ENCODE measurements around the gene IL4I1.
A peak's percentile ranks its signal among the peaks of the same experiment; 100 is the strongest.
"Not testable (repeated sequence)": the region's sequence is repeated elsewhere in the genome, so short reads cannot be mapped to it uniquely, and the experiment has no call there.

IL4I1 gene, protein sequence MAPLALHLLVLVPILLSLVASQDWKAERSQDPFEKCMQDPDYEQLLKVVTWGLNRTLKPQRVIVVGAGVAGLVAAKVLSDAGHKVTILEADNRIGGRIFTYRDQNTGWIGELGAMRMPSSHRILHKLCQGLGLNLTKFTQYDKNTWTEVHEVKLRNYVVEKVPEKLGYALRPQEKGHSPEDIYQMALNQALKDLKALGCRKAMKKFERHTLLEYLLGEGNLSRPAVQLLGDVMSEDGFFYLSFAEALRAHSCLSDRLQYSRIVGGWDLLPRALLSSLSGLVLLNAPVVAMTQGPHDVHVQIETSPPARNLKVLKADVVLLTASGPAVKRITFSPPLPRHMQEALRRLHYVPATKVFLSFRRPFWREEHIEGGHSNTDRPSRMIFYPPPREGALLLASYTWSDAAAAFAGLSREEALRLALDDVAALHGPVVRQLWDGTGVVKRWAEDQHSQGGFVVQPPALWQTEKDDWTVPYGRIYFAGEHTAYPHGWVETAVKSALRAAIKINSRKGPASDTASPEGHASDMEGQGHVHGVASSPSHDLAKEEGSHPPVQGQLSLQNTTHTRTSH

DNA sequence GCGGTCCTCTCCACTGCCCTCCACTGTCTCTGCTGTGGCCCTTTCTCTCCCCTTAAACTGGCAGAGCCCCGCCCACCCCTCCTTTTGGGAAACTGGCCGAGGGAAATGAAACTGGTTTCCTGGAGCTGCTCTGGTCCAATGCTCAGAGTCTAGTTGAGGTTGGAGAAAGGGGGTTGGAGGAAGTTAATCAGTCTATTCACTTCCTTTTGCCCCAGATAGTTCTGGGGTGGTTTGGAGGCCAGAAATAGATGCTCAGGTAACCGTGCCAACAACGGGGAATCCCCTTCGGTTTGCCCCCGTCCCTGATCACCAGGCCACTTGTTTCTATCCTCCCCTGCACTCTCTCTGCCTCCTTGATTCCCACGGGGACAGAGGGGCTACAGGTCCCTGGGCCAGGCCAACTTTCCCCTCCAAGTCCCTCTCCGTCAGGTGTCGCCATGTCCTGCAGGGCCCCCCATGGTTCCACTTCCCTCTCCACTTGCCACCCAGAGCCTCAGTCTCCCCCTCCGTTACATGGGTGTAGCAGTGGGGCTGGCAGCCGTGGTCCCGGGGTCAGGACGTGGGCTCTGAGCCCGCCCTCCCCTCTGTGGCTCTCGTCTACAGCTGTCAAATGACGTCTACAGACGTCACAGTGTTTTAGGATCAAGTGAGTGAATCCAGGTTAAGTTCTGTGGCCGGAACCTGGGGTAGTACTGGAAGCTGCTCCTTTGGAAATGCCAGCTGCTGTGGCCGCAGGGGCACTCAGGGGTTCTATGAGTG, at the start of gene IL4I1:
IL4I1 (minus strand) TSS at position 25 of the 759 bp plus-strand sequence. CDS start 727 bp downstream, outside the sequence.
- DNase-seq (ENCODE audit: extremely low read depth in 1 of 2, low read depth in 1 of 2): peak; percentile 40 to 70

DNA sequence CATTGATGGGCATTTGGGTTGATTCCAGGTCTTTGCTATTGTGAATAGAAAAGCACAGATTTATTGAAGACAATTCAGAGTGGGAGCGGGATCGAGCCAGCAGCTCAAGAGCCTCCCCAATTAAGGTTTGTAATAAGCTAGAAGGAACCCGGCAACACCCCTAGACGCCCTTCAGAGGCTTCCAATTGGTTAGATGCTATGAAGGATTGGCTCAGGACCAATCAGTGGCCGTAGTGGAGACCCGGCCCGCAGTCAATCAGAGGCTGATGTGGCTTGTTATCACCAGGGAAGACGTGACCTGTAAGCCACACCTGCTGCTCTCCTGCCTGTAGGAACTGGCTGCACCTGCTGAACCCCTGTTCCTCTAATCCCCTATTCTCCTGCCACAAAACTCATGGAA, 49.7 kb upstream of the IL4I1 start:
- no peak for DNase-seq (ENCODE audit: extremely low read depth in 1 of 2, low read depth in 1 of 2)

DNA sequence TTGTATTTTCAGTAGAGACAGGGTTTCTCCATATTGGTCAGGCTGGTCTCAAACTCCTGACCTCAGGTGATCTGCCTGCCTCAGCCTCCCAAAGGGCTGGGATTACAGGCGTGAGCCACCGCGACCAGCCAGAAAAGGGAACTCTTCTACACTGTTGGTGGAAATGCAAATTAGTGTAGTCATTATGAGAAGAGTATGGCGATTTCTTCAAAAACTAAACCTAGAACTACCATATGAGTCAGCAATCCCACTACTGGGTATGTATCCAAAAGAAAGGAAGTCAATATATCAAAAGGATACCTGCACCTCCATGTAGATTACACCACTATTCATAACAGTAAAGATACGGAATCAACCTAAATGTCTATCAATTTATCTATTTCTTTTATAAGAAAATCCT, 47.9 kb upstream of the IL4I1 start:
- DNase-seq (ENCODE audit: extremely low read depth in 1 of 2, low read depth in 1 of 2): not testable (repeated sequence)

DNA sequence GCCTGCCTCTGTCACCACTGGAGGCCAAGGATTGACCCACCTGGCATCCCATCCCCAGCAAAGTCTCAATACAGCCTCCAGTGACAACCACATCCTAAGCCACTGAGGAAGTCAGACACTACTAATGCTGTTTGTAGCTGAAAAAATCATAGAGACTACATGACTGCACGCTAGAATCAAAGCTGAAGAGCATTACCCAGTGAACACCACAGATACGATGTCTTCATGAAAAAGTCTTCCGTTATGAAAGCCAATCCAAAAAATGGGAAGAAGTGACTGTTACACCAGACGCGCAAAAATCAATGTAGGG, 43.8 kb upstream of the IL4I1 start:
- DNase-seq (ENCODE audit: extremely low read depth in 1 of 2, low read depth in 1 of 2): no peak

DNA sequence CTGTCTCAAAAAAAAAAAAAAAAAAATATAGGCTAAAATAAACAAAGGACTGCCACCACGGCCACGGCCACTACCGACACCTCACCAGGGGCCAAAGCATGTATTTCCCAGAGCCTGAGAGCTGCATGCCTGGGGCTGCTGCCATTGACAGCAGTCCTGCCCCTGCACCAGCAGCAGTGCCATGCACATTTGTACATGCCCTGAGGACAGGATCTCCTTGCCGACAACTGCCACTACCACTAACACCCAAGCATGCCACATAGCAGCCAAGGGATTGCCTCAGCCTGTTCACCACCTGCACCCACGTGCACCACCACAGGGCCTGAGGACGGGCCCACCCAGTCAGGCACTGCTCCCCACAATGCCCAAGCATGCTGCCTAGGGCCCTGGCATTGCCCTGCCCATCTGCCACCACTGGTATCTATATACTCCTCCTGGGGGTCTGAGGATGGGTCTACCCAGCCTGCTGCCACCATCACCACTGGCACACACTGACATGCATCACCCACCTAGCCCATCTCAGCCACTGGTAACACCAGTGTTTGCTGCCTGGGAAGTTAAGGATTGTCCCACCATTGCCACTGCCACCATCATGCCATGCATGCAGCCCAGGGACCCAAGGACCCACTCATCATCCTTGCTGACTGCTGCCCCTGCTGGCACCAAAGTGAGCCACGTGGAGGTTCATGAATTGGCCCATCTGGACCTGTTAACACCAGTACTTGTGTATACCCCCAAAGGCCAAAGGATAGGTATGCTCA, 43.2 kb upstream of the IL4I1 start:
- DNase-seq (ENCODE audit: extremely low read depth in 1 of 2, low read depth in 1 of 2): no peak

DNA sequence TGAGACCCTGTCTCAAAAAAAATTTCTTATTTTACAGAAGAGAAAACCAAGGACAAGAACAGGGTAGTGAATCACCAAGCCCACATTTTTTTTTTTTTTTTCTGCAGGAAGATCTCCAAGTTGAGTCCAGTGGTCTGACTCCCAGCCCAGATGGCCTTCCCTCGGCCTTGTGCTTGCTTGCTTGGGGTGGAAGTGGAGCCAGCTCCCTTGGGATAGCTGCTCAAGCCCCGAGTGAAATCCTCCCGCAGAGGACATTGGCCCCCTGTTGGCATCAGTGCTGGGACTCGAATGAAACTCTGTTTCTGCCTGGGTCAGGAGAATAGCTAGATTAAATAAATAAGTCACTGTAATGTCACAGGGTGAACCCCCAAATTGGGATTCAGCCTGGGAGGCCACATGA, 42.0 kb upstream of the IL4I1 start:
- DNase-seq (ENCODE audit: extremely low read depth in 1 of 2, low read depth in 1 of 2): no peak

DNA sequence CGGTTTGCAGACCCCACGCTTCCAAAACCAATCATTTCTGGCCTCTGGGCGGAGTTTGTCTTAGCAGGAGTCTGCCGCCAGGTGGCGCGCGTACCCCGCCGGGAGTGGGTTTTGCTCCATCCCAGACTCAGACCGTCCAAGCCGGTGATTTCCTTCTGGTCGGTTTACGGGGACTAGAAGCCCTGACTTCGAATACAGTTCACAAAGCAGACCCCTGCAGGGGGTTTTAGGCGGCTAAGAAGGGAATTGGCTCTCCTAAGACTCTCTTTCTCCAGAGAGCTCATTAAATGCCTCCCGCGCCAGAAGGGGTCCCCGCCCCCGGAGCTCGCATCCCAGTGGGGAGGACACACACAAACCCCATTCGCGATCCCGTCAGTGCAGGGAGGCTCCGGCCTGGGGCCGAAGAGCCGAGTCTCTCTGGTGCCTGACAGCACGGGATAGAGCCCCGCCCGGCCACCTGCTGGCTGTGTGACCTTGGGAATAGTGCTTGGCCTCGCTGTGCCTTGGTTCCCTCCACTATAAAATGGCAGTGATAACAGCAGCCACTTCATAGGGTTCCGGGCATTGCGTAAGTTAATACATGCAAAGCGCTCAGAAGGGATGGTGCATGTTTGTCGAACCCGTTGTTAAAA, 41.2 kb upstream of the IL4I1 start:
- DNase-seq (ENCODE audit: extremely low read depth in 1 of 2, low read depth in 1 of 2): peak; percentile 49 to 54

DNA sequence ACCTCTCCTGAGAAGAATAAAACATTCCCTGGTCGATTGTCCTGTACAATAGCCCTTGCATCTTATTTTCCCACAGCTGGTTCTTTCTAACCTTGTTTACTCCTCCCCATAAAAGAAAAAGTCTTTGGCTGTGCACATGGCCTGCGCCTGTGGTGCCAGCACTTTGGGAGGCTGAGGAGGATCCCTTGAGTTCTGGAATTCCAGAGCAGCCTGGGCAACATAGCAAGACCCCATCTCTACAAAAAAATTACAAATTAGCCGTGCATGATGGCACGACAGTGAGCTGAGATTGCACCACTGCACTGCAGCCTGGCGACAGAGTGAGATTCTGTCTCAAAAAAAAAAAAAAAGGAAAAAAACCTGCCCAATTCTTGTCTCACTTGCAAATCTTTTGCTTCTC, 39.9 kb upstream of the IL4I1 start:
- DNase-seq (ENCODE audit: extremely low read depth in 1 of 2, low read depth in 1 of 2): no peak

DNA sequence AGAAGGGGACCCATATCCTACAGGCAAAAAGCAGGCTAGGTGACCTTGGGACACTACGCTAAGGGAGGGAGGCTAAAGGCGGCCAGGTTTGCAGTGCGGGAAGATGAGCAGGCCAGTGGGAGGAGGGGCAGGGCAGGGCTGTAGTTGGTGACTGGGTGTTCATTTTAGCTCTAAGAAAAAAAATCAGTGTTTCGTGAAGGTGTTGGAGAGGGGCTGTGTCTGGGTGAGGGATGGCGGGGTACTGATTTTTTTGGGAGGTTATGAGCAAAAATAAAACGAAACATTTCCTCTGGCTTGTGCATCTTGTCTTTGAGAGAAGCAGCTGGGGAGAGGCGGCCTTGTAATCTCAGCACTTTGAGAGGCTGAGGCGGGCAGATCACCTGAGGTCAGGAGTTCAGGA, 37.0 kb upstream of the IL4I1 start:
- no peak for DNase-seq (ENCODE audit: extremely low read depth in 1 of 2, low read depth in 1 of 2)

DNA sequence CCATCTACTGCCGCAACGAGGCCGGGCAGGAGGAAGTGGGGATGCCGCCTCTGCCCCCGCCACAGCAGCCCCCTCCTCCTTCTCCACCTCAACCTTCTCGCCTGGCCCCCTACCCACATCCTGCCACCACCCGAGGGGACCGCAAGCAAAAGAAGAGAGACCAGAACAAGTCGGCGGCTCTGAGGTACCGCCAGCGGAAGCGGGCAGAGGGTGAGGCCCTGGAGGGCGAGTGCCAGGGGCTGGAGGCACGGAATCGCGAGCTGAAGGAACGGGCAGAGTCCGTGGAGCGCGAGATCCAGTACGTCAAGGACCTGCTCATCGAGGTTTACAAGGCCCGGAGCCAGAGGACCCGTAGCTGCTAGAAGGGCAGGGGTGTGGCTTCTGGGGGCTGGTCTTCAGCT, 36.0 kb upstream of the IL4I1 start:
- no peak for DNase-seq (ENCODE audit: extremely low read depth in 1 of 2, low read depth in 1 of 2)

DNA sequence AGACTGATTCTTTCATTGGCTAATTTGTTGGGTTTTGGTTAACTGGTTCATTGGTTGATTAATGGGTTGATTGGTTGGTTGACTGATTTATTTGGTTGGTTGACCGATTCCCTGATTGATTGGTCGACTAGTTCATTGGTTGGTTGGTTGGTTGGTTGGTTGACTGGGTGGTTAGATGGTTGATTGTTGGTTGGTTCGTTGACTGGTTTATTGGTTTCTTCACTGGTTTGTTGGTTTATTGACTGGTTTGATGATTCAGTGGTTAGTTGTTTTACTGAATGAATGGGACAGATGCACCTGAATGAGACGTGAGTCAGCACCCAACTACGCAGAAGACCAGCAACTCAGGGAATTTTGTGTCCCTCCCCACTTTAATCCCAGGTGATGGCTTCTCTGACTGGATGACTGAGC, 35.4 kb upstream of the IL4I1 start:
- no peak for DNase-seq (ENCODE audit: extremely low read depth in 1 of 2, low read depth in 1 of 2)

DNA sequence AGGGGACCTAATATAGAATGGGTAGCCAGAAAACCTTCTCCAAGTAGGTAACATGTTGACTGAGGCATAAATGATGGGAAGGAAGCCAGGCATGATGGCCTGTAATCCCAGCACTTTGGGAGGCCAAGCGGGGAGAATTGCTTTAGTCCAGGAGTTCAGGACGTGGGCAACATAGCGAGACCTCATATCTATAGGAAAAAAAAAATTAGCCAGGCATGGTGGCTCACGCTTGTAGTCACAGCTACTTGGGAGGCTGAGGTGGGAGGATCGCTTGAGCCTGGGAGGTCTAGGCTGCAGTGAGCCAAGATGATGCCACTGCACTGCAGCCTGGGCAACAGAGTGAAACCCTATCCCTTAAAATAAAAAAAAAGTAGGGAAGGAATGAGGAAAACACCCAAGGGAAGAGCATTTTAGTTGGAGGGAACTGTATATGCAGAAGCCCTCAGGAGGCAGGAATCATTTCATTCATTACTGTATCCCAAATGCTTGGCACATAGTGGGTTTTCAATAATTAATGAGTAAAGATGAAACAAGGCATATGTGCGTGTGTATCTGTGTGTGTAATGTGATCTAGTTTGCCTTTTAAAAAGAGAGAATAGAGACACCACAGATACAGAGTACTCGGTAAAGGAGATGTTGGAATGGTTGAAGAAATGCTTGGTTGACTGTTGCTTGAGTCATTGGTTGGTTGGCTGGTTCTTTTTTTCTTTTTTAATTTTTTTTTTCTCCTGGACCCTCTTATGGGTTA, 34.8 kb upstream of the IL4I1 start:
- no peak for DNase-seq (ENCODE audit: extremely low read depth in 1 of 2, low read depth in 1 of 2)

DNA sequence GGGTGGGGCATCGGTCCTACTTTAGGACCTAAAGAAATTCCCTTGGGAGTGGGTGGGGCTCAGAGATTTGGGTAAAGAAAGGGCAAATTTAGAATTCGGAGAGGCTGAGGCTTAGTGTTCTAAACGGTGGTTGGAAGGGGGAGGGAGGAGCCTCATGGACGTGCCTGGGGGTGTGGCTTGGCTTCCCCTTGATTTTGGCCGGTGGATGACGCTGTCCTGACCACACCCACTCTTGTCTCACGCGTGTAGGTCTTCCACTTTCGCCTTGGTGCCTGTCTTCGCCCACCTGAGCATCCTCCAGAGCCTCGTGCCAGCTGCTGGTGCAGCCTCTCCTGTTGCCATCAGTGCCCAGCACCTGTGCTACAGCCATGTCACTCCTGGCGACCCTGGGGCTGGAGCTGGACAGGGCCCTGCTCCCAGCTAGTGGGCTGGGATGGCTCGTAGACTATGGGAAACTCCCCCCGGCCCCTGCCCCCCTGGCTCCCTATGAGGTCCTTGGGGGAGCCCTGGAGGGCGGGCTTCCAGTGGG, 33.9 kb upstream of the IL4I1 start:
- DNase-seq (ENCODE audit: extremely low read depth in 1 of 2, low read depth in 1 of 2): no peak

DNA sequence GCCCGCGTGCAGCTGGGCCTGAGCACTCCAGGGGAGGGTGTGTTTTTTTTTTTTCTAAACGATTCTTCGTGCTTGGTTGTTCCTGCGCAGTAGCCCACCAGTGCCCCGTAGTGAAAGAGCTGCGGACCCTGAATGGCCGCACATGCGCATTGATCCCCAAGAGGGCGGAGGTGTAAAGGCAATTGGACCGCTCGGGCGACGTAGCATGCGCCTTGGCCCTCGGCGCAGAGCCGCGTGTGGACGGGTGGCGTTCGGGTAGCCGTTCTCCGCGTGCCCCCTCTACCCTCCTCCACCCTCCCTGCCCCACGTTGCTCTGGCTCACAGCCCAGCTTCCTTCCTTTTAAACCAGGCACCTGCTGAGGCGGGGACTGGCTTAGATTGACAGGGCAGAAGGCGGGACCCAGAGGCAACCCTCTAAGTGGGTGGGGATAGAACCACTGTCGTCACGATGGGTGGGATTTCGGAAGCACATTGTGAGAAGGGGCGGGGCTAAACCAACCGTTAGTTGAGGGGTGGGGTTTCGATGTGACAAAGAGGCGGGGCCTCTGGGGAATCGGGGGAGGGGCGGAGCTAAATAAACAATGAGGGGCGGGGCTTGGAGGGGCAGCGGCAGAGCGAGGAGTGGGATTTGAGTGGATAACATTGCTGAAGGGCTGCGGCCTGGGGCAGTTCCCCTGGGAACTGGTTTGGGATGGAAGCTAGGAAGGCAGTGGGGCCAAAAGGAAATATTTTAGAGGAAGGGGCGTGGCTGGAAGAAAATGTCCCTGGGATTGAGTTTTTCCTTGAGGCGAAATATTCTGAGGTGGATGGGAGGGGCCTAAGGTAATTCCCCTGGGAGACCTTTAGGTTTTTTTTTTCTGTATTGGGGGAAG, 33.2 kb upstream of the IL4I1 start:
- DNase-seq (ENCODE audit: extremely low read depth in 1 of 2, low read depth in 1 of 2): peak; percentile 74 to 92

DNA sequence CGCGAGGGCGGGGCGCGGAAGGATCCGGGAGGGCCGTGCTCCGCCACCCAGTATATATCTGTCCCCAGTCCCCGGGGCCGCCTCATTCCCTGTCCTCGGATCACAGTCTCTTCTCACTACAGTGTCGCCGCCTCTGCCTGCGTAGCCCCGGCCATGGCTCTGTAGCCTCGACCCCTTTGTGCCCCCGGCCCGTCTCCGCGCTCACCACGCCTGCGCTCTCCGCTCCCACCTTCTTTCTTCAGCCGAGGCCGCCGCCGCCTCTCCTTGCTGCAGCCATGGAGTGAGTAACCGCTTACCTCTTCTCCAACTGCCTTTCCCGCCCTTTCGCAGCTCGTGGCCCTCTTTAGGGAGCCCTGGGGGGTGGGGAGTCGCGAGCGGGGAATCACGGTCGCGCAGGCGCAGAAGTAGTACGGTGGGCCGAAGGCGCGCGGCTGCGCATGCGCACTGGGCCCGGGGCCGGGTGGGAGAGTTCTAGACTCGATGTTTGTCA, 32.5 kb upstream of the IL4I1 start, which contains the start of the genes ATF5 and NUP62:
ATF5 (plus strand) TSS at position 85 of the 490 bp plus-strand sequence. CDS start 1,646 bp downstream, outside the sequence.
NUP62 (minus strand) TSS at position 384 of the 490 bp plus-strand sequence. CDS start 19,697 bp downstream, outside the sequence.
- DNase-seq (ENCODE audit: extremely low read depth in 1 of 2, low read depth in 1 of 2): peak; percentile 75 to 87

DNA sequence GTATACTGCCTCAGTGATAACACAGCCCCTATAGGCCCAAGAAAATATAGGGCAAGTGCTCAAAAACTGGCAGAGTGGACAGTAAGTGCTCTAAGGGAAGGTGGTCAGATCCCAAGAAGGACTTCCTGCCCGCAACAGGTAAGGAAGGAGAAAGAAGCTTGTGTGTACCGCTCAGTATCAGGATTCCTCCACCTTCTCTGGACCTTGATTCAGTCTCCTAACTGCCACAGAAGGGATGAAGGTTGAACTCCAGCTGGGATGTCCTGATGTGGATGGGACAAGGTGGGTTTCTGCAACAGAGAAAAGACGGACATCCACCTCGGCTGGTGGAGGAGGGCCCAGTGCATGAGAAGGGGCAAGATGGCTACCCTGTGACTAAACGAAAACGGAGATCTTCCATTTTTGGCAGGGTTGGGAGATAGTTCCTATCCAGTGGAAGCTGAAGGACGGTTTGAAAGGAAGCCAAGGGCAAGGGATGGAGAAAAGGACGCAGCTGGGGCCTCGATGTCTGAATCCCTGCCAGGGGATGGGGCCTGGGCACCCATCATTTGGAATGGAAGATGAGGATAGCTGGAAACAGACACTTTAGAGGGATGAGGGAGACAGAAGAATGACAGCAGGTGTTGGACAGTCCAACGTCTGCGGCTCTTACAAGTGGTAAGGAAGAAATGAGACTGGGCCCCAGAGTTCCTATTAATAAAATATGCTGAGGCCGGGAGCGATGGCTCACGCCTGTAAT, 31.0 kb upstream of the IL4I1 start:
- DNase-seq (ENCODE audit: extremely low read depth in 1 of 2, low read depth in 1 of 2): no peak

DNA sequence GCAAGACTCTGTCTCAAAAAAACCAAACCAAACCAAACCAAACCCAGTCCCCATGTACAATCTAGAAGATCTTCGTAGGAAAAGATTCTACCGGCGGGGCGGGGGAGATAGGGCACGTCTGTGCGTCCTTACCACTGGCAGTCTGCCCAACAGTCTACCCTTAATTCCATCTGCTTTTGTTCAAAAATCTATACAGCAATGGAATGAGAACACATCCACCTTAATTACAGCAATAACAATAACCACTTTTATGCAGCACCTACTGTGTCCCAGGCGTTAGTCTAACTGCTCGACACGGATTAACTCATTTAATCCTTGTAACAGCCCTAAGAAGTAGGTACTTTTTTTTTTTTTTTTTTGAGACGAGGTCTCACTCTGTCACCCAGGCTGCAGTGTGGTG, 29.8 kb upstream of the IL4I1 start:
- DNase-seq (ENCODE audit: extremely low read depth in 1 of 2, low read depth in 1 of 2): no peak

DNA sequence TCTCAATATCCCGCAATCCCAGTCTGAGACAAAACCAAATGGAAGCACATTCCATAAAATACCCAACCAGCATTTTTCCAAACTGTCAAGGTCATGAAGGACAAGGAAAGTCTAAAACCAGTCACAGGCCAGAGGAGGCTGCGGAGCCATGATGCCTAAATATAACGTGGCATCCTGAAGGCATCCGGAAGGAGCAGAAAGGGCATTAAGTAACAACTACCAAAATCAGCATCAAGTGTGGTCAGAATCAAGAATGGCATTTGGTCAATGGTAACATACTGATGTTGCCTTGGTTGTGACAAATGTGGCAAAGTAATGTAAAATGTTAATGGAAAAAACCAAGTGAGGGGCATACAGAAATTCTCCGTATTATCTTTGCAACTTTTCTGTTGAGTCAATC, 28.8 kb upstream of the IL4I1 start:
- no peak for DNase-seq (ENCODE audit: extremely low read depth in 1 of 2, low read depth in 1 of 2)

Measured in stimulated activated CD8-positive, alpha-beta memory T cell treated with anti-CD3 and anti-CD28 coated beads, Interleukin-7, amount 100 ng/mL, for 48 hours (primary cell).